Measurements from ENCODE around the gene ST7. TPM values are rescaled to one million over a fixed set of nuclear protein-coding genes. Genes with fewer than 3 reads are reported as not detected.
"Not testable (repeated sequence)": the region's sequence is repeated elsewhere in the genome, so short reads cannot be mapped to it uniquely, and the experiment has no call there.

Gene ST7
- polyA plus RNA-seq, 3 donors = 28.3 to 29.7 (median 29.3) TPM

GRCh38 chr7:117119192-117119924 lies 166.1 kb downstream of the ST7 start:
- DNase-seq (ENCODE audit: low read depth in 3 of 3, low spot score in 2 of 3) = peak; percentile 56 to 68 (median 60)

DNA sequence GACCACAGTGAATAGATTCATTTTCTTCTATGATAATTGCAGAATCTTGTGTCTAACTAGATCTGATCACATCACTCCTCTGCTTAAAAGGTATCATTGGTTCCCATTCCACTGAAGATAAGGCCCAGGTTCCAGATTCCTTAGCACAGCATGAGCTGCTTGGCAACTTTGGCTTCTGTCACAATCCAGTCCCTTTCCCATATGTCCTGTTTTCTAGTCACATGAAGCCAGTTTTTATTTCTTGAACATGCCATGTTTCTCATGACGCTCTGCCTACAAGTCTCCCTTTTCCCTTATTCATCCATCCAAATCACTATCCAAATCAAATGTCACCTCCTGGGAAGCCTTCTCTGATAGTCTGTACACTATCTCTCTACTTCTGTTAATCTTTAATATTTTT lies 167.0 kb downstream of the ST7 start:
- not testable (repeated sequence) for DNase-seq (ENCODE audit: low read depth in 3 of 3, low spot score in 2 of 3)

DNA sequence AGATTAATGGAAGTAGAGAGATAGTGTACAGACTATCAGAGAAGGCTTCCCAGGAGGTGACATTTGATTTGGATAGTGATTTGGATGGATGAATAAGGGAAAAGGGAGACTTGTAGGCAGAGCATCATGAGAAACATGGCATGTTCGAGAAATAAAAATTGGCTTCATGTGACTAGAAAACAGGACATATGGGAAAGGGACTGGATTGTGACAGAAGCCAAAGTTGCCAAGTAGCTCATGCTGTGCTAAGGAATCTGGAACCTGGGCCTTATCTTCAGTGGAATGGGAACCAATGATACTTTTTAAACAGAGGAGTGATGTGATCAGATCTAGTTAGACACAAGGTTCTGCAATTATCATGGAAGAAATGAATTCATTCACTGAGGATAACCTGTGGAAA lies 168.7 kb downstream of the ST7 start:
- not testable (repeated sequence) for DNase-seq (ENCODE audit: low read depth in 3 of 3, low spot score in 2 of 3)

DNA sequence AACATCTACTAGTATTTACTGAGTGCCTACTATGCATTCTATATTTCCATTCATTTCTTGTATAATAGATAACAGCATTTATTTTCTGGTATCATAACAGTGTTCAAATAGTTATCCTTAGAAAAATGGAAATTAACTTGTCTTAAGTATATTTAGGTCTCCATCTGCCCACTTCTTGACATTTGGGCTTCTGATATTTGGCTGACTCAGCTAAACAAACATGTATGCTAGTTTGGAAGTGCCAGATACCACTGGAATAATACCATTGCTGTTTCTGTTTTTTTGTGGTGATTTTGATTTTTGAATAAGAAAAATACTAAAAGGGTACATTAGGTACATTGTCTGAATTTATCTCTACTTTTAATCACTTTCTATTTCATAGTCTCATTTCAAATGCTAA lies 169.2 kb downstream of the ST7 start:
- no peak for DNase-seq (ENCODE audit: low read depth in 3 of 3, low spot score in 2 of 3)

GRCh38 chr7:117123311-117123926 lies 170.1 kb downstream of the ST7 start:
- no peak for DNase-seq (ENCODE audit: low read depth in 3 of 3, low spot score in 2 of 3)

DNA sequence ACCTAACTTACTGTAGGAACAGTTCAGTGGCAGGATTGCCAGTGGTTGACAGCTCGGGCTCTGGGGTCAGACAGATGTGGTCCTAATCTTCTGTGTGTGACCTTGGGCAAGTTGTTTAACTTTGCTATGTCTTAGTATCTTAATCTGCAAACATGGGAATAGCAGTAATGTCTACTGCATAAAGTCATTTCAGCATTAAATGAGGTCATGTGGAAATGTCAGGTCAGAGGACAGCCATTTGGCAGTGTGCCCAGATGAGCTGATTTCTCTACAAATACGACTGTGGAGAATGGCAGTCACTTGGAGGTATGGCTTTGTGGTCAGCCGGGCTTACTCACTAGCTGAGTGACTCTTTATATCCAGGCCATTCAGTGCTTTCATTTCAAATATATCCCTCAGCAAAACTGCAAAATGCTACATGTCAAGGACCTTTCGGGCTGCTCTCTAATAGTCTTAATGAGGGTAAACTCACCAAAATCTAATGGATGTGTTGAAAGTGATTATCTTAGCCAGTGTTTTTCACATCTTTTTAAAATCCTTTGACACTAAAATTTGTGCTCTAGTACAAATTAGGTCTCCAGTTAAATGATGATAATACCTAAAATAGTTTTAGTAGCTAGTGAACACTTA lies 171.4 kb downstream of the ST7 start:
- peak in 1 of 3 donors; percentile 34 for DNase-seq (ENCODE audit: low read depth in 3 of 3, low spot score in 2 of 3)

GRCh38 chr7:117126676-117127075 lies 173.4 kb downstream of the ST7 start:
- DNase-seq (ENCODE audit: low read depth in 3 of 3, low spot score in 2 of 3) = no peak

- DNase-seq (ENCODE audit: low read depth in 3 of 3, low spot score in 2 of 3) = peak; percentile 18 to 30 (median 23)
These were observed 174.4 kb downstream of the ST7 start for GRCh38 chr7:117127585-117128168.

DNA sequence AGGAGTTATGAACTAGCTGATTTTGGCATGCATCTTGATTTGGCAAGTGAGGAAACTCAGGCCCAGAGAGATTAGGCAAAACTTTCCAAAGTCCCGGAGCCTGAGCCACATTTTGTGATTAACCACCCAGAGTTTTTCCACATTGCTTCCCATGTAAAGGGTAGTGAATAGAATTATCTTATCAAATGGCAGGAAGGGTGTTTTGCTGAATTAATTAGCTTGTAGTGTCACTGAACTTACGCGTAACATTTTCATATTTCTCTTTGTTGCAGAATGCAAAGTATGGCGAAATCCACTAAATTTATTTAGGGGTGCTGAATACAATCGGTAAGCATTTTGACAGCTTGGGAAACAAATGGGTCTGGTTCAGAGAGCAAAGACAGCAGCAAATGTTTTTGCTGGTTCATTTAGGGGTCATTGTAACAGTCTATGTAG lies 176.2 kb downstream of the ST7 start:
- DNase-seq (ENCODE audit: low read depth in 3 of 3, low spot score in 2 of 3) = no peak

GRCh38 chr7:117130262-117130661 lies 177.0 kb downstream of the ST7 start:
- DNase-seq (ENCODE audit: low read depth in 3 of 3, low spot score in 2 of 3) = no peak

- no peak for DNase-seq (ENCODE audit: low read depth in 3 of 3, low spot score in 2 of 3)
These were observed 179.2 kb downstream of the ST7 start for GRCh38 chr7:117132321-117133120.

- no peak for DNase-seq (ENCODE audit: low read depth in 3 of 3, low spot score in 2 of 3)
These were observed 179.8 kb downstream of the ST7 start for GRCh38 chr7:117133125-117133524.

DNA sequence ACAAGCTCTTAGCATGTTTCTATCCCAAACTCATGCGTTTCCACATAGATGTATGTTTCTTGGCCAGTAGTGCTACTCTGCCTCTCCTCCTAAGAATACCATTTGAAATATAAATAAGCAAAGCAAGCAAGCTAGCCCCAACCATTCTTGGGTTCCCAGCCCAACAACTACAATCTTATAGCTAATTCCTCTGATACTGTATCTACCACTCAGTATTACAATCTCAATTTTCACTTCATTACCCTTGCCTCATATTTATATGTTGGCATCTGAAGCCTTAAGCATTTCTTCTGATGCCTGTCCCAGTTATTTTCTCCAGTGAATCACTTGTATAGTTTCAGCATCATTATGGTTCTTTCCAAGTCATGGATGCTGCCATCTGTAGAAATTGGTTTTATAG lies 181.1 kb downstream of the ST7 start:
- DNase-seq (ENCODE audit: low read depth in 3 of 3, low spot score in 2 of 3) = no peak

DNA sequence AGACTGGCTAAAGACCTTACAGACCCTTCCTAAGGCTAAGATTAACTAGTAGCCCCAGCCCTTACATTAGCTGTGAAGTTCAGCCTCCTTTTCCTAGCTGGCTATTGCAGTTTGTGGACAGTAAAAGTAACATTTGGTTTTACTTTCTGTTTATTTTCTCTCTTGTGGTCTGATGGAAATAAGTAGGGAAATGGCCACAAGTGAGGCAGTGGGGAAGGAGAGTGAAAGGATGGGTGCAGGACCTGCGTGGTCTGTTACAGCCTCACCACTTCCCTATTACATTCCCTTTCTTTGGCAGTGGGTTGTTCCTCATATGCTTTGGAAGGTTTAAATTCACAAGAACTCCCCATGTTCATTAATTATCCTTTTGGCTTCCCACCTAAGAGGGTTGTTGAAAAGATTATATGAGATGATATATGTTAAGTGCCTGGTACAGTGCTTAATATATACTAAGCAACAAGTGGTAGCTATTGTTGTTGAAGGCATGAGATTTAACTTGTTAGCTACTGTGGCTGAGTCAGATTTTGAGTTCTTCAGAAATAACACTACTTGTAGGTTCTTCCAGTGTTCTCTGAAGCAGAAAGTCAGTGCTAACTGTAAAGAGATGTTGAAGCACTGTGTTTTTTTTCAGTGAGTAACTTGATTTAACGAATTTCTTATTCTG lies 181.7 kb downstream of the ST7 start:
- no peak for DNase-seq (ENCODE audit: low read depth in 3 of 3, low spot score in 2 of 3)

DNA sequence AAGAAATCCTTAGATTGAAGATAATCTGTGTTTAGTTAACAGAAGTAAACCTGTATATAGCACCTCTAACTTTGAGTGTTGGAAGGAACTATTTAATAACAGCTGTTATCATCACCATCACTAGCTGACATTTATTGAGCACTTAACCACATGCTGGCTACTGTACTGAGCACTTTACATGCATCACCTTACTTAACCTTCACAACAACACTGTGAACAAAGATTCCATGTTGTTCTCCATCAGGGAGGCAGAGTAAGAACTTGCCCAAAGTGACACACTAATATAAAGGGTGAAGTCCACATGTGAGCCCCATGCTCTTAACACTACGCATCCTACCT lies 182.2 kb downstream of the ST7 start:
- no peak for DNase-seq (ENCODE audit: low read depth in 3 of 3, low spot score in 2 of 3)

DNA sequence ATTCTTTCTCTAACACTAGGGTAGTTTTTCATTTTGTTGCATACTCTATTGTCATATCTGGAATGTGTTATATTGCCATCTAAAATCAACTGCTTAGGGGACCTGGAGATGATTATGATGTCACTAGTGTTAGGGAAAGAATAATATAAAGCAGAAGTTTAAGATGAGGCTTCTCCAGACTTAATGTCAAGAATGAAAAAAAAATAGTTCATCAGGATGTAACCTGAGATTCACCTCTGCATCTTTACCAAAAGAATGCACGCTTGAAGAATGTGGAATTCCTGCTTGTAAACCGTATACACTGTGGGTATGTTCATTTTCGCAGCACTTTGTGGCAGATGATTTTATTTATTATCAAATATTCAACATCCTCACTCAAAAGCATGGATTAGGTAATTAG lies 184.6 kb downstream of the ST7 start:
- DNase-seq (ENCODE audit: low read depth in 3 of 3, low spot score in 2 of 3) = no peak

DNA sequence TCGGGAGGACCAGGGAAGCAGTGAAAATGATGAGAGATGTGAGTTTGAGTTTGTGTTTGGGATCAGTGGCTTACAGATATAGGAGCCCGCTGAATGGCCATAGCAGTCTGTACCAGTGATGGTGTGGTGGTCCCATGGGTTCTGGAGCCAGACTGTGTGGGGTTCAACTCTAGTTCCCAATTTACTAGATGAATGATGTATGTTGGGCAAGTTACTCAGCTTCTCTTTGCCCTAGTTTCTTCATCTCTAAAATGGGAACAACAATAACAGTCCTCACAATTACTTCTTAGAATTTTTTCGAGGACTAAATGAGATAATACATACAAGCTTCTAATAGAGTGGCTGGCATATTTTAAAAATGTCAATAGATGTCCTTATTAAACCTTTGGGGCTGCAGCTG lies 185.2 kb downstream of the ST7 start:
- no peak for DNase-seq (ENCODE audit: low read depth in 3 of 3, low spot score in 2 of 3)

DNA sequence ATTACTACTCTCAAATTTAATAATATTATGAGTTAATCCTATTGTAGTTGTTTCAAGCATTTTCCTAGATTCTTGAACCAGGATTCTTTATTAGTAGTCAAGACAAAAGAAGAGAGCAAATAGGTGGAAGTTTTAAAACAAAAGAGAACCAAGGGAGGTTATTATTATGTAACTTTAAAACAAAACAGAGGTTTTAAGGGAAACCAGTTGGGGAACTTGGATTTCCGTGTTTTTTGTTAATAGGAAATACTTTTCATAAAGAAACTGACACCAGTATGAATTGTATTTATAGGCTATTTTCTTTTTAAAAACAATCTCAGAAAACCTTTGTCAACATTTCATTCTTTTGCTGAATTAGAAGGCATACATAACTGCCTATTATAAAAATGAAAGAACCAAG lies 185.7 kb downstream of the ST7 start:
- no peak for DNase-seq (ENCODE audit: low read depth in 3 of 3, low spot score in 2 of 3)

- no peak for DNase-seq (ENCODE audit: low read depth in 3 of 3, low spot score in 2 of 3)
These were observed 186.2 kb downstream of the ST7 start for GRCh38 chr7:117139397-117139984.

- no peak for DNase-seq (ENCODE audit: low read depth in 3 of 3, low spot score in 2 of 3)
These were observed 187.6 kb downstream of the ST7 start for GRCh38 chr7:117140921-117141320.
